ENCODE results near the gene TMEM131. TPM values are rescaled to one million over a fixed set of nuclear protein-coding genes. Genes with fewer than 3 reads are reported as not detected.

Gene TMEM131
- total RNA-seq, 2 donors from 2014 or later, result 20.7 to 21.8 TPM

- Histone ChIP-seq H3K9me3 (peaks cover 0 to 8% of the 10 kb centered on the region in 2 donors), H3K27ac (no peak overlapping the region), H3K27me3 (no peaks in the 10 kb centered on the region), H3K4me3 (no peak overlapping the region), H3K4me1 (peaks cover 0 to 39% of the 10 kb centered on the region in 2 donors), H3K36me3 (no peaks in the 10 kb centered on the region)
- DNase-seq (ENCODE audit: low spot score), result no peak
- TF ChIP-seq, protein P1, sequence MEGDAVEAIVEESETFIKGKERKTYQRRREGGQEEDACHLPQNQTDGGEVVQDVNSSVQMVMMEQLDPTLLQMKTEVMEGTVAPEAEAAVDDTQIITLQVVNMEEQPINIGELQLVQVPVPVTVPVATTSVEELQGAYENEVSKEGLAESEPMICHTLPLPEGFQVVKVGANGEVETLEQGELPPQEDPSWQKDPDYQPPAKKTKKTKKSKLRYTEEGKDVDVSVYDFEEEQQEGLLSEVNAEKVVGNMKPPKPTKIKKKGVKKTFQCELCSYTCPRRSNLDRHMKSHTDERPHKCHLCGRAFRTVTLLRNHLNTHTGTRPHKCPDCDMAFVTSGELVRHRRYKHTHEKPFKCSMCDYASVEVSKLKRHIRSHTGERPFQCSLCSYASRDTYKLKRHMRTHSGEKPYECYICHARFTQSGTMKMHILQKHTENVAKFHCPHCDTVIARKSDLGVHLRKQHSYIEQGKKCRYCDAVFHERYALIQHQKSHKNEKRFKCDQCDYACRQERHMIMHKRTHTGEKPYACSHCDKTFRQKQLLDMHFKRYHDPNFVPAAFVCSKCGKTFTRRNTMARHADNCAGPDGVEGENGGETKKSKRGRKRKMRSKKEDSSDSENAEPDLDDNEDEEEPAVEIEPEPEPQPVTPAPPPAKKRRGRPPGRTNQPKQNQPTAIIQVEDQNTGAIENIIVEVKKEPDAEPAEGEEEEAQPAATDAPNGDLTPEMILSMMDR (IDR thresholded peaks at IDR 0.05), result no peak
Observed at GRCh38 chr2:97992836-97993825, 2.6 kb downstream of the TMEM131 start.

- Histone ChIP-seq H3K4me3 (no peak overlapping the region), H3K9me3 (peaks cover 0 to 9% of the 10 kb centered on the region in 2 donors), H3K36me3 (no peaks in the 10 kb centered on the region), H3K27ac (no peak overlapping the region), H3K4me1 (peaks cover 0 to 40% of the 10 kb centered on the region in 2 donors), H3K27me3 (no peaks in the 10 kb centered on the region)
- no peak for DNase-seq (ENCODE audit: low spot score)
- TF ChIP-seq, protein P1 (IDR thresholded peaks at IDR 0.05), result no peak
Observed at GRCh38 chr2:97991081-97991856, 4.5 kb downstream of the TMEM131 start.

- H3K27me3 ChIP-seq, result no peaks in the 10 kb centered on the region
- H3K27ac ChIP-seq, result no peak overlapping the region
- TF ChIP-seq, protein P1 (IDR thresholded peaks at IDR 0.05), result no peak
- no peak for DNase-seq (ENCODE audit: low spot score)
- H3K9me3 ChIP-seq, result peaks cover 0 to 9% of the 10 kb centered on the region in 2 donors
- peaks cover 0 to 41% of the 10 kb centered on the region in 2 donors for H3K4me1 ChIP-seq
- H3K36me3 ChIP-seq, result no peaks in the 10 kb centered on the region
- no peak overlapping the region for H3K4me3 ChIP-seq
Observed at GRCh38 chr2:97988722-97989121, 7.0 kb downstream of the TMEM131 start.

DNA sequence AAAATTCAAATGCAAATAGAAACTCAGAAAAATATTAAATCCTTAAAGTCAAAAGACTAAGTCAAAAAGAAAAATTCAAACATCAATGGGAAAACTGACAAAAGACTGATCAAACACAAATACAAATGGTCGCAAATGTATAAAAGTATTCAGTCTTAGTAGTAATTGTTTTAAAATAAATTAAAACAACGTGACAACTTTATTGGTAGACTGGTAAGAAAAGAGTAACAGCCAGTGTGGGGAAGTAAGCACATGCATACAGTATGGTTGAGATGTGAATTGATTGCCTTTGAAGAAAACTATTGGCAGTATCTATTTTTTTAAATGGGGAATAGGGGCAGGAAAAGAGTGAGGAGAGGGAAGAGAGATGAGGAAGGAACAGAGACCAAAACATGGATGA, 9.8 kb downstream of the TMEM131 start:
- H3K4me3 ChIP-seq, result no peak overlapping the region
- peaks cover 0 to 31% of the 10 kb centered on the region in 2 donors for H3K4me1 ChIP-seq
- H3K27me3 ChIP-seq, result no peaks in the 10 kb centered on the region
- H3K27ac ChIP-seq, result no peak overlapping the region
- H3K9me3 ChIP-seq, result peaks cover 0 to 9% of the 10 kb centered on the region in 2 donors
- TF ChIP-seq, protein P1 (IDR thresholded peaks at IDR 0.05), result no peak
- DNase-seq (ENCODE audit: low spot score), result no peak
- H3K36me3 ChIP-seq, result no peaks in the 10 kb centered on the region

GRCh38 chr2:97983698-97984097, 12.1 kb downstream of the TMEM131 start:
- no peak overlapping the region for H3K27ac ChIP-seq
- H3K27me3 ChIP-seq, result no peaks in the 10 kb centered on the region

More at GRCh38 chr2:97983698-97984097, 12.1 kb downstream of the TMEM131 start:
- H3K4me3 ChIP-seq, result no peak overlapping the region
- DNase-seq (ENCODE audit: low spot score), result no peak
- H3K36me3 ChIP-seq, result no peaks in the 10 kb centered on the region
- TF ChIP-seq, protein P1 (IDR thresholded peaks at IDR 0.05), result no peak
- H3K9me3 ChIP-seq, result peaks cover 0 to 16% of the 10 kb centered on the region in 2 donors
- peaks cover 0 to 30% of the 10 kb centered on the region in 2 donors for H3K4me1 ChIP-seq
